Coronary artery (tissue), 2 donors: ENCODE data around the gene HAVCR1.
"Not testable (repeated sequence)": the region's sequence is repeated elsewhere in the genome, so short reads cannot be mapped to it uniquely, and the experiment has no call there.

Experiments used
- DNase-seq: peaks from one replicate; pipeline ENCODE4 v3.0.0-alpha.2; 2017; ENCODE audit warnings: low spot score
- H3K27ac ChIP-seq, 2 donors: fragments of 200-600 bp; sonication (generic); one replicate each; pipeline ENCODE4 v1.5.1; 2016 to 2019
- H3K4me3 ChIP-seq: fragments of 200-600 bp; sonication (generic); 2 replicates; pipeline ENCODE4 v1.5.1; 2016; ENCODE audit warnings: mild to moderate bottlenecking, moderate library complexity
- TF ChIP-seq, protein P1 (sequence below): fragments of 200-600 bp; sonication (generic); IDR thresholded peaks from one replicate; pipeline ENCODE4 v1.5.1; 2019; ENCODE audit warnings: antibody characterized with exemption

HAVCR1 gene

DNA sequence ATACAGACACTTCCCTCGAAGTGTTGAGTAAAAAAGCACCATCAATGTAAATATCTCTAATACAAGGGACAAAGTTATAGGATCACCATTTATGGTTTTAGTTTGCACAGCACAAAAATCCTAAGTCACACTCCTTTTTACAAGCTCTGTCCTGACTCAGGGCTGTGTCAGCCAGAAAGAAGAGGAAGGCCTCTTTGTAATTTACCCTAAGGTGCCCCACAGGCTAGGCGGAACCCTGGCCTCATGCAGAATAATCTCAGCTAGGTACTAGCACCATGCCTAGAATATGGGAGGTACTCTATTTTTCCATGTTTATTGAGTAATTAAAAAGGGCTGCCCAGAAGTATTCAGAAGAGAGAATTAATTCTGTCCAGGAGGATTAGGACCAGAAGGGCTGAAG lies 36.9 kb downstream of the HAVCR1 start:
- DNase-seq: no peak
- TF ChIP-seq, protein P1, sequence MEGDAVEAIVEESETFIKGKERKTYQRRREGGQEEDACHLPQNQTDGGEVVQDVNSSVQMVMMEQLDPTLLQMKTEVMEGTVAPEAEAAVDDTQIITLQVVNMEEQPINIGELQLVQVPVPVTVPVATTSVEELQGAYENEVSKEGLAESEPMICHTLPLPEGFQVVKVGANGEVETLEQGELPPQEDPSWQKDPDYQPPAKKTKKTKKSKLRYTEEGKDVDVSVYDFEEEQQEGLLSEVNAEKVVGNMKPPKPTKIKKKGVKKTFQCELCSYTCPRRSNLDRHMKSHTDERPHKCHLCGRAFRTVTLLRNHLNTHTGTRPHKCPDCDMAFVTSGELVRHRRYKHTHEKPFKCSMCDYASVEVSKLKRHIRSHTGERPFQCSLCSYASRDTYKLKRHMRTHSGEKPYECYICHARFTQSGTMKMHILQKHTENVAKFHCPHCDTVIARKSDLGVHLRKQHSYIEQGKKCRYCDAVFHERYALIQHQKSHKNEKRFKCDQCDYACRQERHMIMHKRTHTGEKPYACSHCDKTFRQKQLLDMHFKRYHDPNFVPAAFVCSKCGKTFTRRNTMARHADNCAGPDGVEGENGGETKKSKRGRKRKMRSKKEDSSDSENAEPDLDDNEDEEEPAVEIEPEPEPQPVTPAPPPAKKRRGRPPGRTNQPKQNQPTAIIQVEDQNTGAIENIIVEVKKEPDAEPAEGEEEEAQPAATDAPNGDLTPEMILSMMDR: no peak
- no peak overlapping the region for H3K27ac ChIP-seq
- H3K4me3 ChIP-seq: no peak overlapping the region

DNA sequence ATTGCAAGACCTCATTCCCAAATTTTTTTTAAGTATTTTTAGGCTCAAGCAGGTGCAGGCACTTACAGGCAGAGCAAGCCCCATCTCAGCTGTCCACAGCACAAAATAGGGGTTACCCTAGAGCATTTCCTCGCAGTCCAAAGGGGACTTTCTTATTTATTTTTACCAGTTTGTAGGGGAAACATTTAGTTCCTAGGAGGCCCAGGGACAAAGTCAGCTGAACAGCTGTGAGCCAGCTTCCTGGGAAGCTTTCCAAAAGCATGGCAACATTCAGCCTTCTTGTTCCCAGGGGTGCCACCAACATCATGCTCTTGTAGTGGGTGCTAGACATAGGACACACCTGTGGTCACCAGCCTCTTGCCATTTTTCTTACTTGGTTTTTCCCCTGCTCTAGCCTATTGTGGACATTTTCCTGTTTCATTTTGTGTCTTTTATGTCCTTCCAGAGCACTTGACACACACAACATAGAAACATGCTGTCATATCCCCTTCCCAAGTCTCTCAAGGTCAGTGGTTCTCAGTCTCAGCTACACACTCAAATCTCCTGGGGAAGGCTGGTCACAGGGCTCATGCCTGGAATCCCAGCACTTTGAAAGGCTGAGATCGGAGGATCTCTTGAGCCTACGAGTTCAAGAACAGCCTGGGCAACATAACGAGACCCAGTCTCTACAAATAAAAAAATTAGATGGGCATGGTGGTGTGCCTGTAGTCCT lies 38.2 kb downstream of the HAVCR1 start:
- no peak for DNase-seq
- TF ChIP-seq, protein P1: no peak
- H3K27ac ChIP-seq: no peak overlapping the region
- no peak overlapping the region for H3K4me3 ChIP-seq

DNA sequence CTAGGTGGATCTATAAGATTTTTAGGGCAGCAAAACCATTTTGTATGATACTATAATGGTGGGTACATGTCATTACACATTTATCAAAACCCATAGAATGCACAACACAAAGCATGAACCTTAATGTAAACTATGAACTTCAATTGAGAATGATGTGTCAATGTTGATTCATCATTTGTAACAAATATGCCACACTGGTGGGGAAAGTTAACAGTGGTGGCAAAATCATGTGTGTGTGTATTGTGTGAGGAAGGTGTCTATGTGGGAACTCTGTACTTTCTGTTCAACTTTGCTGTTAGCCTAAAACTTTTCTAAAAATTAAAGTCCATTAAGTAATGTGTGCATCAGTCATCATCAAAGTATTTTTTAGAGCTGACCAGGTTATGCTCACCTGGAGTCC lies 38.9 kb downstream of the HAVCR1 start:
- Histone ChIP-seq H3K4me3 (no peak overlapping the region), H3K27ac (no peak overlapping the region)
- no peak for DNase-seq
- TF ChIP-seq, protein P1: no peak

DNA sequence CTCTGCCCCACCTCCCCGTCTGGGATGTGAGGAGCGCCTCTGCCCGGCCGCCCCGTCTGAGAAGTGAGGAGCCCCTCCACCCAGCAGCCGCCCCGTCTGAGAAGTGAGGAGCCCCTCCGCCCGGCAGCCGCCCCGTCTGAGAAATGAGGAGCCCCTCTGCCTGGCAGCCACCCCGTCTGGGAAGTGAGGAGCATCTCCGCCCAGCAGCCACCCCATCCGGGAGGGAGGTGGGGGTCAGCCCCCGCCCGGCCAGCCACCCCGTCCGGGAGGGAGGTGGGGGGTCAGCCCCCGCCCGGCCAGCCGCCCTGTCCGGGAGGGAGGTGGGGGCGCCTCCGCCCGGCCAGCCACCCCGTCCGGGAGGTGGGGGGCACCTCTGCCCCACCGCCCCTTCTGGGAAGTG lies 44.8 kb downstream of the HAVCR1 start:
- not testable (repeated sequence) for DNase-seq, H3K27ac ChIP-seq, H3K4me3 ChIP-seq

DNA sequence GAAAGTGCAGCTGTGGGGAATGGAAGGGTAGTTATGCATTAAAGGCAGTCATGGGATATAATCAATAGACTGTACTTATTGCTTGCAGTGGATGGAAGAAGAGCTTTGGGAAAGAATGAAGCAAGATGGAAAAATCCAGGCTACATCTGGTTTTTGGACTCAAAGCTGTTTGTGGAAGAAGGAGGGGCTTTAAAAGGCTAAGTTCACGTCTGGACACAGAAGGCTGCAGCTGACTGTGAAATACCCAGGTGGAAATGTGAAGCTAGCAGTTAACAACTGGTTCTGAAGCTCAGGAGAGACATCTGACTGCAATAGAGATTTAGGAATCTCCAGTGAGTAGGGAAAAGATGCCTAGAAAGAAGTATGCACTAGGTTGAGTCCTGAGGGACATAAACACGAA lies 52.7 kb downstream of the HAVCR1 start:
- Histone ChIP-seq H3K27ac (no peak overlapping the region), H3K4me3 (no peak overlapping the region)
- TF ChIP-seq, protein P1: no peak
- DNase-seq: no peak

DNA sequence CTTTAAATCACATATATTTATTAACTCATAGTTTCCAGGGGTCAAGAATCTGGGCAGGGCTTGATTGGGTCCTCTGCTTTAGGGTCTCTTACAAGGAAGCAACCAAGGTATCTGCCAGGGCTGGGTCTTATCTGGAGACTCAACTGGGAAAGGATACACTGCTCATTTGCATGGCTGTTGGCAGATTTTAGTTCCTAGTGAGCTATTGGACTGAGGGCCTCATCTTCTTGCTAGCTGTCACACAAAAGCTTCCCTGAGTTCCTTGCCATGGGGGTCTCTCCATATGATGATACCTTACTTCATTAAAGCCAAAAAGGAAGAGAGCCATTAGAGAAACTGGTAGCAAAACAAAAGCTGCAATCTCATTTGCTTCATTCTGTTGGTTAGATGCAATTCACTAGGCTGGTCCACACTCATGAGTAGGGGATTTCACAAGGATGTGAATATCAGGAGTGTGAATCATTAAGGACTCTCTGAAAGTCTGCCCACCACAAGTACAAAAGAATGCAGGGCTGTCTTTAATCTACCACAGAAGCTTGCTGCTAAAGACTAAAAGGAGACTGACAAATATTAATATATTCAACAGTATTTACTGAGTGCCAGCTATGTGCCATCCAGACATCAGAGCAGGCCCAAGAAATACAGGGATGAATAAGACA lies 53.9 kb downstream of the HAVCR1 start:
- no peak for DNase-seq
- Histone ChIP-seq H3K27ac (no peak overlapping the region), H3K4me3 (no peak overlapping the region)
- TF ChIP-seq, protein P1: no peak

DNA sequence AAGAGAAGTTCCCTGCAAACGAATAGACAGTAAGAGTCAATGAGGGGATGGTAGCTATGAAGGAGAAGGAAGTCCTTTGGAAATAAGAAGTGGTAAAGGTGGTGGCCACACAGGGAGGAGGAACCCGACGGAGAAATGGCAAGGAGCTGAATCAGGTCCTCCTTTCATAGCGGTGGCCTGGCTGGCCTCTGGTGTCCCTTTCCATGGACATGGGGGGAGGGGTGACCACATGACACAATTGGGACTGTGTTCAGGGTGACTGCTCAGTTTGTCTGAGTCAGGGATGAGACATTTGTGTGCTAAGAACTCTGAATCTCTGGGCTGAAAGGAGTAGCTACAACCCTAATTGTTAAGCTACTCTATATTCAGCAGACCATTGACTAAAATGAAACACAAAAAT lies 67.2 kb downstream of the HAVCR1 start:
- TF ChIP-seq, protein P1: no peak
- Histone ChIP-seq H3K4me3 (no peak overlapping the region), H3K27ac (no peak overlapping the region)
- no peak for DNase-seq
